ENCODE results near the gene CDC42EP3. TPM values are rescaled to one million over a fixed set of nuclear protein-coding genes. Genes with fewer than 3 reads are reported as not detected.

CDC42EP3 gene
- total RNA-seq, 1 donor from 2014 or later = 10.7 TPM

- intact Hi-C loops (cut with micrococcal nuclease) = no loop called here
- H3K27ac Mint-ChIP-seq = no peak overlapping the region
Observed at GRCh38 chr2:37698931-37699481, 27.6 kb upstream of the CDC42EP3 start.

GRCh38 chr2:37695336-37695735, 23.9 kb upstream of the CDC42EP3 start:
- Mint-ChIP-seq H3K27ac (no peak overlapping the region), H3K4me1 (ENCODE audit: low read depth) (no peaks in the 10 kb centered on the region)
- intact Hi-C loops (cut with micrococcal nuclease) = no loop called here

More at GRCh38 chr2:37698931-37699481, 27.6 kb upstream of the CDC42EP3 start:
- DNase-seq (ENCODE audit: low spot score) = no peak
- no peak overlapping the region for H3K4me3 Mint-ChIP-seq
- H3K4me1 Mint-ChIP-seq (ENCODE audit: low read depth) = no peaks in the 10 kb centered on the region
- H3K9me3 Mint-ChIP-seq = peaks cover 18% of the 10 kb centered on the region
- H3K27me3 Mint-ChIP-seq (ENCODE audit: insufficient read depth) = peaks cover 32% of the 10 kb centered on the region
- H3K36me3 Mint-ChIP-seq (ENCODE audit: low read depth) = peaks cover under 1% of the 10 kb centered on the region

GRCh38 chr2:37692711-37693110, 21.3 kb upstream of the CDC42EP3 start:
- Mint-ChIP-seq H3K36me3 (ENCODE audit: low read depth) (no peaks in the 10 kb centered on the region), H3K4me1 (ENCODE audit: low read depth) (no peaks in the 10 kb centered on the region), H3K27me3 (ENCODE audit: insufficient read depth) (peaks cover 16% of the 10 kb centered on the region), H3K27ac (no peak overlapping the region), H3K4me3 (no peak overlapping the region), H3K9me3 (no peaks in the 10 kb centered on the region)
- DNase-seq (ENCODE audit: low spot score) = no peak
- intact Hi-C loops (cut with micrococcal nuclease) = no loop called here

More at GRCh38 chr2:37695336-37695735, 23.9 kb upstream of the CDC42EP3 start:
- no peak overlapping the region for H3K4me3 Mint-ChIP-seq
- H3K9me3 Mint-ChIP-seq = peaks cover 5% of the 10 kb centered on the region
- DNase-seq (ENCODE audit: low spot score) = no peak
- peaks cover 23% of the 10 kb centered on the region for H3K27me3 Mint-ChIP-seq (ENCODE audit: insufficient read depth)
- no peaks in the 10 kb centered on the region for H3K36me3 Mint-ChIP-seq (ENCODE audit: low read depth)

- Mint-ChIP-seq H3K27me3 (ENCODE audit: insufficient read depth) (no peaks in the 10 kb centered on the region), H3K4me1 (ENCODE audit: low read depth) (peaks cover 3% of the 10 kb centered on the region), H3K9me3 (peaks cover 3% of the 10 kb centered on the region), H3K4me3 (no peak overlapping the region), H3K27ac (no peak overlapping the region), H3K36me3 (ENCODE audit: low read depth) (no peaks in the 10 kb centered on the region)
- DNase-seq (ENCODE audit: low spot score) = no peak
- intact Hi-C loops (cut with micrococcal nuclease) = no loop called here
Observed at GRCh38 chr2:37689751-37690150, 18.3 kb upstream of the CDC42EP3 start.

- Mint-ChIP-seq H3K4me3 (no peak overlapping the region), H3K27ac (no peak overlapping the region), H3K9me3 (peaks cover 4% of the 10 kb centered on the region), H3K36me3 (ENCODE audit: low read depth) (no peaks in the 10 kb centered on the region), H3K4me1 (ENCODE audit: low read depth) (peaks cover 11% of the 10 kb centered on the region), H3K27me3 (ENCODE audit: insufficient read depth) (no peaks in the 10 kb centered on the region)
- no peak for DNase-seq (ENCODE audit: low spot score)
- intact Hi-C loops (cut with micrococcal nuclease) = no loop called here
Observed at GRCh38 chr2:37688771-37689468, 17.5 kb upstream of the CDC42EP3 start.

- H3K4me1 Mint-ChIP-seq (ENCODE audit: low read depth) = peaks cover 27% of the 10 kb centered on the region
- H3K27ac Mint-ChIP-seq = no peak overlapping the region
- H3K27me3 Mint-ChIP-seq (ENCODE audit: insufficient read depth) = no peaks in the 10 kb centered on the region
- peaks cover 7% of the 10 kb centered on the region for H3K36me3 Mint-ChIP-seq (ENCODE audit: low read depth)
- H3K4me3 Mint-ChIP-seq = no peak overlapping the region
- intact Hi-C loops (cut with micrococcal nuclease) = no loop called here
- H3K9me3 Mint-ChIP-seq = peaks cover 11% of the 10 kb centered on the region
- DNase-seq (ENCODE audit: low spot score) = no peak
Observed at GRCh38 chr2:37686792-37687526, 15.5 kb upstream of the CDC42EP3 start.

GRCh38 chr2:37684809-37685208, 13.4 kb upstream of the CDC42EP3 start:
- Mint-ChIP-seq H3K9me3 (peaks cover 11% of the 10 kb centered on the region), H3K4me1 (ENCODE audit: low read depth) (peaks cover 27% of the 10 kb centered on the region), H3K36me3 (ENCODE audit: low read depth) (peaks cover 7% of the 10 kb centered on the region), H3K27me3 (ENCODE audit: insufficient read depth) (no peaks in the 10 kb centered on the region), H3K27ac (no peak overlapping the region), H3K4me3 (no peak overlapping the region)
- intact Hi-C loops (cut with micrococcal nuclease) = loop anchor here (1.0 kb wide), 2 partner anchors 13 to 50 kb away; no protein-coding TSS in a partner anchor
- no peak for DNase-seq (ENCODE audit: low spot score)

GRCh38 chr2:37683921-37684780, 12.7 kb upstream of the CDC42EP3 start:
- no peaks in the 10 kb centered on the region for H3K27me3 Mint-ChIP-seq (ENCODE audit: insufficient read depth)
- intact Hi-C loops (cut with micrococcal nuclease) = loop anchor here (1.0 kb wide), 2 partner anchors 12 to 49 kb away; no protein-coding TSS in a partner anchor
- peaks cover 11% of the 10 kb centered on the region for H3K9me3 Mint-ChIP-seq
- H3K4me1 Mint-ChIP-seq (ENCODE audit: low read depth) = peaks cover 27% of the 10 kb centered on the region
- H3K27ac Mint-ChIP-seq = peak overlapping the region; percentile 85
- no peak for DNase-seq (ENCODE audit: low spot score)
- peak overlapping the region; percentile 34 for H3K4me3 Mint-ChIP-seq
- H3K36me3 Mint-ChIP-seq (ENCODE audit: low read depth) = peaks cover 7% of the 10 kb centered on the region

- intact Hi-C loops (cut with micrococcal nuclease) = no loop called here
- H3K27me3 Mint-ChIP-seq (ENCODE audit: insufficient read depth) = no peaks in the 10 kb centered on the region
- no peak overlapping the region for H3K4me3 Mint-ChIP-seq
- H3K36me3 Mint-ChIP-seq (ENCODE audit: low read depth) = peaks cover 7% of the 10 kb centered on the region
- H3K27ac Mint-ChIP-seq = peak overlapping the region; percentile 85
- H3K9me3 Mint-ChIP-seq = peaks cover 11% of the 10 kb centered on the region
- H3K4me1 Mint-ChIP-seq (ENCODE audit: low read depth) = peaks cover 27% of the 10 kb centered on the region
- DNase-seq (ENCODE audit: low spot score) = no peak
Observed at GRCh38 chr2:37683241-37683640, 11.8 kb upstream of the CDC42EP3 start.

GRCh38 chr2:37682473-37682872, 11.0 kb upstream of the CDC42EP3 start:
- peaks cover 11% of the 10 kb centered on the region for H3K9me3 Mint-ChIP-seq
- peaks cover 27% of the 10 kb centered on the region for H3K4me1 Mint-ChIP-seq (ENCODE audit: low read depth)
- no peak for DNase-seq (ENCODE audit: low spot score)
- no peak overlapping the region for H3K27ac Mint-ChIP-seq
- intact Hi-C loops (cut with micrococcal nuclease) = no loop called here
- peaks cover 7% of the 10 kb centered on the region for H3K36me3 Mint-ChIP-seq (ENCODE audit: low read depth)
- H3K27me3 Mint-ChIP-seq (ENCODE audit: insufficient read depth) = no peaks in the 10 kb centered on the region
- no peak overlapping the region for H3K4me3 Mint-ChIP-seq

GRCh38 chr2:37681587-37681986, 10.1 kb upstream of the CDC42EP3 start:
- DNase-seq (ENCODE audit: low spot score) = no peak
- Mint-ChIP-seq H3K27me3 (ENCODE audit: insufficient read depth) (peaks cover 2% of the 10 kb centered on the region), H3K4me1 (ENCODE audit: low read depth) (peaks cover 27% of the 10 kb centered on the region), H3K4me3 (no peak overlapping the region), H3K9me3 (peaks cover 11% of the 10 kb centered on the region), H3K36me3 (ENCODE audit: low read depth) (peaks cover 7% of the 10 kb centered on the region), H3K27ac (no peak overlapping the region)
- intact Hi-C loops (cut with micrococcal nuclease) = no loop called here

GRCh38 chr2:37679072-37679695, 7.7 kb upstream of the CDC42EP3 start:
- no peak for DNase-seq (ENCODE audit: low spot score)
- Mint-ChIP-seq H3K36me3 (ENCODE audit: low read depth) (peaks cover 7% of the 10 kb centered on the region), H3K4me3 (no peak overlapping the region), H3K27ac (no peak overlapping the region), H3K9me3 (peaks cover 8% of the 10 kb centered on the region), H3K4me1 (ENCODE audit: low read depth) (peaks cover 24% of the 10 kb centered on the region), H3K27me3 (ENCODE audit: insufficient read depth) (peaks cover 2% of the 10 kb centered on the region)
- intact Hi-C loops (cut with micrococcal nuclease) = loop anchor here (10.0 kb wide), 1 partner anchor 396 kb away; the partner anchor contains the start of gene CYP1B1

All from activated T-helper 1 cell treated with anti-CD3 and anti-CD28 coated beads, Interleukin-12 subunit alpha, Interleukin-12 subunit beta, Interleukin-2, Interleukin-4 antibody, amounts not matched to agents 30 ng/mL and 10 ng/mL and 1 ng/mL, durations not matched to agents 14 hours and 24 hours and 36 hours (primary cell).